Spleen (tissue), 11 donors: Measurements from ENCODE around the gene SYCE1. TPM values are rescaled to one million over a fixed set of nuclear protein-coding genes. Genes with fewer than 3 reads are reported as not detected.
"Not testable (repeated sequence)": the region's sequence is repeated elsewhere in the genome, so short reads cannot be mapped to it uniquely, and the experiment has no call there.

Experiments
- DNase-seq: peaks from one replicate; pipeline ENCODE4 v3.0.0-alpha.2; 2020
- H3K27ac ChIP-seq, 8 donors: fragments of 200-600 bp; sonication (generic) in 7 of 8; 1 replicate in 4 of 8; 2 replicates in 4 of 8; pipeline versions ENCODE4 v1.5.0 to v1.8.0; 2016 to 2021; ENCODE audit warnings: inconsistent platforms in 4 of 8, mild to moderate bottlenecking in 4 of 8, moderate library complexity in 1 of 8
- H3K27me3 ChIP-seq, 7 donors: fragments of 200-600 bp; sonication (generic) in 6 of 7; replicated peaks in 1 of 7; 1 replicate in 4 of 7; 2 replicates in 3 of 7; pipeline versions ENCODE4 v1.5.0 to v1.8.0; 2016 to 2021; ENCODE audit warnings: inconsistent platforms in 3 of 7, mild to moderate bottlenecking in 1 of 7
- H3K36me3 ChIP-seq, 6 donors: fragments of 200-600 bp; sonication (generic) in 5 of 6; 1 replicate in 4 of 6; 2 replicates in 2 of 6; pipeline versions ENCODE4 v1.5.0 to v1.8.0; 2016 to 2021; ENCODE audit warnings: inconsistent platforms in 2 of 6
- H3K4me1 ChIP-seq, 6 donors: fragments of 200-600 bp; sonication (generic) in 5 of 6; 1 replicate in 3 of 6; 2 replicates in 3 of 6; pipeline versions ENCODE4 v1.5.0 to v1.8.0; 2016 to 2021; ENCODE audit warnings: inconsistent platforms in 3 of 6
- H3K4me3 ChIP-seq, 8 donors: fragments of 200-600 bp; sonication (generic) in 7 of 8; 1 replicate in 4 of 8; 2 replicates in 4 of 8; pipeline versions ENCODE4 v1.5.0 to v1.8.0; 2016 to 2021; ENCODE audit warnings: inconsistent platforms in 4 of 8, mild to moderate bottlenecking in 4 of 8, moderate library complexity in 2 of 8
- H3K9me3 ChIP-seq, 8 donors: fragments of 200-600 bp; sonication (generic) in 7 of 8; 1 replicate in 4 of 8; 2 replicates in 4 of 8; pipeline versions ENCODE4 v1.5.0 to v1.8.0; 2016 to 2021; ENCODE audit warnings: inconsistent platforms in 4 of 8
- POLR2A ChIP-seq, 3 donors: fragments of 450-650 bp; IDR thresholded peaks; one replicate each; pipeline ENCODE4 v1.5.1; 2017; ENCODE audit warnings: antibody characterized with exemption in 3 of 3, mild to moderate bottlenecking in 1 of 3
- POLR2AphosphoS5 ChIP-seq, 3 donors: sonication (generic); formaldehyde crosslinking; IDR thresholded peaks; one replicate each; pipeline ENCODE4 v1.5.1; 2017; ENCODE audit warnings: antibody characterized with exemption in 3 of 3
- WGBS, 5 donors: extraction: QIAGEN DNeasy Blood & Tissue Kit in 3 of 5; methylation state at CpG; one replicate each; pipeline versions ENCODE4 v1.1.5 to v1.1.7; 2013 to 2018; 5-methylcytosine and 5-hydroxymethylcytosine counted together
- intact Hi-C: fragments of 100-400 bp; cut with DNase I; formaldehyde crosslinking; loops from one replicate; pipeline ENCODE4 v1.15.0; 2023; ENCODE audit warnings: low total_unique reads
- polyA plus RNA-seq, 3 donors: library from polyadenylated mRNA; stranded (reverse); fragments of 200-250 nt; gene quantifications; one replicate each; pipeline ENCODE4 v1.2.1, GENCODE V29; 2013
- total RNA-seq, 7 donors: library from RNA; depleted of rRNA in 3 of 7; stranded (reverse); fragments of >200 nt in 3 of 7; fragmentation: NEBNext Ultra II Directional in 4 of 7; extraction: Animal tissue kit (Norgen Biotek cat#: 25700) in 4 of 7; gene quantifications; one replicate each; pipeline versions ENCODE4 v1.1.0 to v1.2.1, GENCODE V29; 2016 to 2021
- TF ChIP-seq, protein P1 (sequence below), 11 experiments: fragments of 200-600 bp in 7 of 11; fragments of 450-650 bp in 4 of 11; sonication (generic) in 4 of 11; IDR thresholded peaks in 8 of 11; conservative IDR thresholded peaks in 3 of 11; 1 replicate in 7 of 11; 2 replicates in 4 of 11; pipeline versions ENCODE4 v1.4.0 to v1.8.0; 2016 to 2021; ENCODE audit warnings: antibody characterized with exemption in 11 of 11, inconsistent platforms in 4 of 11, mild to moderate bottlenecking in 1 of 11
- donor health status: healthy with polysubstance abuse.
- donor health status: DM: no; HTN: no; CAD: no; lungs with moderate emphysema.
- donor health status: DM: no; HTN: no; CAD: no.
- donor health status: Bipolar disorder and iron deficiency.
- donor health status: healthy.
- donor health status: DM: no; HTN: no; CAD: no.
- donor health status: DM: yes; HTN: yes; CAD: no.

SYCE1 gene
- total and polyA plus RNA-seq, 10 donors = 0.24 to 3.5 (median 1.4) TPM; not detected in 4

DNA sequence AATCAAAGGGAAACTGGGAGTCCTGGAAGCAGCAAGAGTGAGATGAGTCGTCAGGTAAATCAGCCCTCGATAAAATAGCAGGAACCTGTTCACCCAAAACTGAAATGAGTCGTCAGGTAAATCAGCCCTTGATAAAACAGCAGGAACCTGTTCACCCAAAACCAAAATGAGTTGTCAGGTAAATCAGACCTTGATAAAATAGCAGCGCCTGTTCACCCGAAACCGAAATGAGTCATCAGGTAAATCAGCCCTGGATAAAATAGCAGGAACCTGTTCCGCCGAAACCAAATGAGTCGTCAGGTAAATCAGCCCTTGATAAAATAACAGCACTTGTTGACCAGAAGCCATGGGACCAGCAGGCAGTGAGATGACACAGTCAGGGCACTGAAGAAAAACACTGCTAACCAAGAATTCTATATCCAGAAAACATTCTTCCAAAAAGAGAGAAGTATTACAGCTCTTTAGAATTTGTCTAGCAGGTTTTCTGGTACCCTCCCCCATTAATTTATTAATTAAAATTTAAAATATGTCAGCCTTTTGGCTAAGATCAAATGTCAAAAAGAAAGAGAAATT is 41.7 kb downstream of the SYCE1 start:
- no peak overlapping the region for H3K4me3 ChIP-seq
- no peak overlapping the region for H3K27ac ChIP-seq
- H3K27me3 ChIP-seq = peaks cover 10 to 34% (median 21%) of the 10 kb centered on the region in 7 donors
- no peak for DNase-seq
- WGBS, 5 donors = 84 to 88% (median 87%) methylated on average over 9 of the region's 9 CpGs
- H3K36me3 ChIP-seq = no peaks in the 10 kb centered on the region
- intact Hi-C loops = loop anchor here (10.0 kb wide), 1 partner anchor 189 kb away; the partner anchor contains the start of gene CALY
- TF ChIP-seq, protein P1, sequence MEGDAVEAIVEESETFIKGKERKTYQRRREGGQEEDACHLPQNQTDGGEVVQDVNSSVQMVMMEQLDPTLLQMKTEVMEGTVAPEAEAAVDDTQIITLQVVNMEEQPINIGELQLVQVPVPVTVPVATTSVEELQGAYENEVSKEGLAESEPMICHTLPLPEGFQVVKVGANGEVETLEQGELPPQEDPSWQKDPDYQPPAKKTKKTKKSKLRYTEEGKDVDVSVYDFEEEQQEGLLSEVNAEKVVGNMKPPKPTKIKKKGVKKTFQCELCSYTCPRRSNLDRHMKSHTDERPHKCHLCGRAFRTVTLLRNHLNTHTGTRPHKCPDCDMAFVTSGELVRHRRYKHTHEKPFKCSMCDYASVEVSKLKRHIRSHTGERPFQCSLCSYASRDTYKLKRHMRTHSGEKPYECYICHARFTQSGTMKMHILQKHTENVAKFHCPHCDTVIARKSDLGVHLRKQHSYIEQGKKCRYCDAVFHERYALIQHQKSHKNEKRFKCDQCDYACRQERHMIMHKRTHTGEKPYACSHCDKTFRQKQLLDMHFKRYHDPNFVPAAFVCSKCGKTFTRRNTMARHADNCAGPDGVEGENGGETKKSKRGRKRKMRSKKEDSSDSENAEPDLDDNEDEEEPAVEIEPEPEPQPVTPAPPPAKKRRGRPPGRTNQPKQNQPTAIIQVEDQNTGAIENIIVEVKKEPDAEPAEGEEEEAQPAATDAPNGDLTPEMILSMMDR (IDR thresholded peaks at IDR 0.05 in 8 of 11, conservative IDR thresholded peaks at IDR 0.05 in 3 of 11) = no peak
- TF ChIP-seq POLR2A (IDR thresholded peaks at IDR 0.05) (no peak), POLR2AphosphoS5 (IDR thresholded peaks at IDR 0.05) (no peak)
- H3K4me1 ChIP-seq = peaks cover 8 to 24% (median 22%) of the 10 kb centered on the region in 6 donors
- H3K9me3 ChIP-seq = peaks cover 4 to 34% (median 22%) of the 10 kb centered on the region in 8 donors

DNA sequence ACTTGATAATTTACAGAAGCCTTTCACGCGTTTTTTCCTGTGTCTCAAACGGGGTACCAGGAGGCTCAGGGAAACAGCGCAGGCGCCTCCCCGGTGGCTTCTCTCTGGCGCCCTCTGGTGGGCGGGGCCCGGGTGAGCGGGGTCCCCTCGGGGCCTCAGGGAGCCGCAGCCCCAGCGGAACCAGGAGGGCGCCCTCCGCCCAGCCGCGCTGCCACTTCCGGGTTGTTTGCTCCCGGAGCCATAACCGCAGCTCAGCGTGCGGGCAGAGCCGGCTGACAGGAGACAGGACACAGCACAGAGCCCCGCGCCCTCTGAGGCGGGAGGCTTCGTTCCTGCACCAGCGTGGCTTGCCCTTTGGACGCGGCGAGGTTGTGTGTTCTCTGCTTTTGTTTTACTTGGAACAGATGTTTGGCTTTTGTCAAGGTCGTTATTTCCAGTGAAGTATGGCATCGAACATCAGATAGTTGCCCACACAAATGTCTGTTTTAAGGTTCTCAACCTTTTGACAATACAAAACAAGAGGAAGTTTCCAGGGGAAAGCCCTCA is 45.1 kb downstream of the SYCE1 start:
- Histone ChIP-seq H3K27ac (peak overlapping the region in 4 of 8 donors; percentile 27 to 60 (median 55)), H3K9me3 (peaks cover 4 to 33% (median 22%) of the 10 kb centered on the region in 8 donors), H3K36me3 (no peaks in the 10 kb centered on the region), H3K4me1 (peaks cover 0 to 13% (median 11%) of the 10 kb centered on the region in 6 donors), H3K4me3 (peak overlapping the region; percentile 6 to 66 (median 37)), H3K27me3 (peaks cover 0 to 1% (median 0%) of the 10 kb centered on the region in 7 donors)
- 0 to 5% (median 2%) methylated on average over 21 to 33 of the region's 33 CpGs for WGBS, 5 donors
- TF ChIP-seq, protein P1 (IDR thresholded peaks at IDR 0.05 in 8 of 11, conservative IDR thresholded peaks at IDR 0.05 in 3 of 11) = peak; percentile 45 to 97 (median 95)
- TF ChIP-seq POLR2AphosphoS5 (IDR thresholded peaks at IDR 0.05) = peak; percentile 40 to 79 (median 74)
- no peak for TF ChIP-seq POLR2A (IDR thresholded peaks at IDR 0.05)
- peak; percentile 97 for DNase-seq
- intact Hi-C loops = loop anchor here (10.0 kb wide), 1 partner anchor 185 kb away; the partner anchor contains the start of gene CALY

DNA sequence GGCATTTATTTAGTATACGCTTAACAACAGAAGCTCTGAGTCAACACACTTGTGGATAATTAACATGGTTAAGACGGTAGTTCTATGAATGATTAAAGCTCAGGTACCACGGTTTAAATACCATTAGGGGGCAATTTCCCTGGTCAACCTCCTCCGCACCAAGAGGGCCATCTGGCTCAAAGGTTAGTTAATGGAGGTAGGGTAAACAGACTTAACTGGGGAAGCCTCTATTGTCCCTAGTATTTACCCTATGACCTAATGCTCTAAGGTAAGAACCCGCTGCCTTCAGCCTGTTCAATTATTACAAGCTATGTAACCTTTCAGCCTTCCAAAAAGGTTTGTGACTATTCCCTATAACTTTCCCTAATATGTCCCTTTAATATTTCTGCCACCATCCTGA is 46.9 kb downstream of the SYCE1 start:
- peaks cover 2 to 16% (median 10%) of the 10 kb centered on the region in 8 donors for H3K9me3 ChIP-seq
- peaks cover 0 to 13% (median 11%) of the 10 kb centered on the region in 6 donors for H3K4me1 ChIP-seq
- H3K4me3 ChIP-seq, H3K36me3 ChIP-seq, H3K27me3 ChIP-seq, DNase-seq, intact Hi-C loops, H3K27ac ChIP-seq: not testable (repeated sequence)
- WGBS, 5 donors = 82 to 91% (median 88%) methylated on average over 5 of the region's 5 CpGs

DNA sequence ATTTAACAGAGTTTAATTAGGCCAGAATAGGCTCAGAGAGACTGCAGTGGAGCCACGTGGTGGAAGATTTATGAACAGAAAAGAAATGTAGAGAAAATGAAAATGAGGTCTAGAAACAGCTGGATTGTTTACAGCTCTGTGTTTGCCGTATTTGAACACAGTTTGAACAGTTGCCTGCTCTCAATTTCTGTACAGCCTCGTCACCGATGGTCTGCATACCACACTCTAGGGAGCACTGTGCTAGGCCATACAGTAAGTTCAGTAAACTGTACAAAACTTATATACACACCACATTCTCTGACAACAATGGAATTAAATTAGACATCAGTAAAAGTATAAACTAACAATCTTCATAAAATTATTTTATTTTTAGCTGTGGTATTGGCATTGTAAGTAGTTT is 49.3 kb downstream of the SYCE1 start:
- Histone ChIP-seq H3K27ac (no peak overlapping the region), H3K27me3 (no peaks in the 10 kb centered on the region), H3K4me3 (no peak overlapping the region), H3K9me3 (peaks cover 0 to 5% (median 0%) of the 10 kb centered on the region in 8 donors), H3K4me1 (peaks cover 0 to 13% (median 11%) of the 10 kb centered on the region in 6 donors), H3K36me3 (no peaks in the 10 kb centered on the region)
- intact Hi-C loops = no loop called here
- TF ChIP-seq, protein P1 (IDR thresholded peaks at IDR 0.05 in 8 of 11, conservative IDR thresholded peaks at IDR 0.05 in 3 of 11) = no peak
- TF ChIP-seq POLR2AphosphoS5 (IDR thresholded peaks at IDR 0.05) = no peak
- no peak for TF ChIP-seq POLR2A (IDR thresholded peaks at IDR 0.05)
- 59 to 73% (median 65%) methylated on average over 4 of the region's 4 CpGs for WGBS, 5 donors
- no peak for DNase-seq
